PC-3 (cell line): Measurements from ENCODE around the gene SSTR3.
A peak's percentile ranks its signal among the peaks of the same experiment; 100 is the strongest.

Experiments used
- EZH2 ChIP-seq: fragments of 300-600 bp; sonication (generic); IDR thresholded peaks from one replicate; pipeline ENCODE4 v1.6.1; 2017; ENCODE audit warnings: antibody characterized with exemption, mild to moderate bottlenecking, low read length; ENCODE audit not compliant: unreplicated experiment
- EZH2phosphoT487 ChIP-seq: fragments of 300-600 bp; sonication (generic); IDR thresholded peaks from 2 replicates; pipeline ENCODE4 v1.6.1; 2018; ENCODE audit warnings: mild to moderate bottlenecking, antibody characterized with exemption, low read length, borderline replicate concordance
- TF ChIP-seq, protein P1 (sequence below): fragments of 300-600 bp; sonication (generic); conservative IDR thresholded peaks from 2 replicates; pipeline ENCODE4 v1.5.1; 2017; ENCODE audit warnings: antibody characterized with exemption, low read depth, mild to moderate bottlenecking, low read length

DNA sequence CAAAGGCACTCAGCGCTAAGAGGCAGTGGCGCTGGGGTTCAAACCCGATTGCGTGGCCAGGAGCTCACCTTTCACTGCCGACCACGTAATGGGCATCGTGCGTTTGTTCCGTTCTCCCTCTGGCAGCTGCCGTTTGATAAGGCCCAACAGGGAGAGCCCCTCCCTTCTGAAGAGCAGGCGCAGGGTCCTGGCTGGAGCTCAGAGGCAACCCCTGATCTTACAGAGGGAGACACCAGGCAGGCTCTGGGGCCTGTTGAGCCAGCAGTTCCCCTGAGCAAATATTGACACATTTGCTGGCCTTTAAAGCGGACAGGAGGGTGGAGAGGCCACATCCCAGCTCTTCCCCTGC is 12.5 kb downstream of the SSTR3 start:
- TF ChIP-seq EZH2 (no peak), EZH2phosphoT487 (no peak)
- TF ChIP-seq, protein P1, sequence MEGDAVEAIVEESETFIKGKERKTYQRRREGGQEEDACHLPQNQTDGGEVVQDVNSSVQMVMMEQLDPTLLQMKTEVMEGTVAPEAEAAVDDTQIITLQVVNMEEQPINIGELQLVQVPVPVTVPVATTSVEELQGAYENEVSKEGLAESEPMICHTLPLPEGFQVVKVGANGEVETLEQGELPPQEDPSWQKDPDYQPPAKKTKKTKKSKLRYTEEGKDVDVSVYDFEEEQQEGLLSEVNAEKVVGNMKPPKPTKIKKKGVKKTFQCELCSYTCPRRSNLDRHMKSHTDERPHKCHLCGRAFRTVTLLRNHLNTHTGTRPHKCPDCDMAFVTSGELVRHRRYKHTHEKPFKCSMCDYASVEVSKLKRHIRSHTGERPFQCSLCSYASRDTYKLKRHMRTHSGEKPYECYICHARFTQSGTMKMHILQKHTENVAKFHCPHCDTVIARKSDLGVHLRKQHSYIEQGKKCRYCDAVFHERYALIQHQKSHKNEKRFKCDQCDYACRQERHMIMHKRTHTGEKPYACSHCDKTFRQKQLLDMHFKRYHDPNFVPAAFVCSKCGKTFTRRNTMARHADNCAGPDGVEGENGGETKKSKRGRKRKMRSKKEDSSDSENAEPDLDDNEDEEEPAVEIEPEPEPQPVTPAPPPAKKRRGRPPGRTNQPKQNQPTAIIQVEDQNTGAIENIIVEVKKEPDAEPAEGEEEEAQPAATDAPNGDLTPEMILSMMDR = 0 out of 2 replicates have a peak, but pooled peaks have one; percentile 3
